HUES6 (cell line): ENCODE results near the gene SLC46A1.
A peak's percentile ranks its signal among the peaks of the same experiment; 100 is the strongest.

Experiments used
- H3K27ac ChIP-seq: 2 replicates; pipeline ENCODE4 v1.7.0; 2013; ENCODE audit warnings: low read depth, mild to moderate bottlenecking, low read length, inconsistent platforms
- H3K27me3 ChIP-seq: 2 replicates; pipeline ENCODE4 v1.6.1; 2013; ENCODE audit warnings: low read length; ENCODE audit not compliant: control insufficient read depth, insufficient read depth
- H3K36me3 ChIP-seq: 2 replicates; pipeline ENCODE4 v1.6.1; 2013; ENCODE audit warnings: low read length; ENCODE audit not compliant: control insufficient read depth, insufficient read depth
- H3K4me1 ChIP-seq: 2 replicates; pipeline ENCODE4 v1.6.1; 2013; ENCODE audit warnings: low read length; ENCODE audit not compliant: control insufficient read depth, insufficient read depth
- H3K4me3 ChIP-seq: 2 replicates; pipeline ENCODE4 v1.5.1; 2013; ENCODE audit warnings: low read depth, low read length
- H3K9ac ChIP-seq: one replicate; pipeline ENCODE4 v1.6.1; 2013; ENCODE audit warnings: mild to moderate bottlenecking, low read length
- H3K9me3 ChIP-seq: 2 replicates; pipeline ENCODE4 v1.6.1; 2013; ENCODE audit warnings: low read depth, low read length; ENCODE audit not compliant: control insufficient read depth, insufficient read depth

SLC46A1 gene

GRCh38 chr17:28348979-28349378 lies 57.0 kb downstream of the SLC46A1 start:
- no peaks in the 10 kb centered on the region for H3K27me3 ChIP-seq
- H3K9me3 ChIP-seq: no peaks in the 10 kb centered on the region
- peaks cover 97% of the 10 kb centered on the region for H3K36me3 ChIP-seq
- no peak overlapping the region for H3K4me3 ChIP-seq
- no peak overlapping the region for H3K9ac ChIP-seq
- peaks cover 13% of the 10 kb centered on the region; the same call in 1 of the 2 replicates for H3K4me1 ChIP-seq
- no peak overlapping the region for H3K27ac ChIP-seq

- Histone ChIP-seq H3K9ac (peak overlapping the region; percentile 30), H3K36me3 (peaks cover 97% of the 10 kb centered on the region)
These were observed 58.6 kb downstream of the SLC46A1 start for GRCh38 chr17:28347261-28347891.

GRCh38 chr17:28346746-28347246 lies 59.2 kb downstream of the SLC46A1 start:
- H3K9ac ChIP-seq: no peak overlapping the region
- peaks cover 13% of the 10 kb centered on the region; the same call in 1 of the 2 replicates for H3K4me1 ChIP-seq
- no peak overlapping the region for H3K4me3 ChIP-seq
- H3K36me3 ChIP-seq: peaks cover 98% of the 10 kb centered on the region
- peak overlapping the region; percentile 34; the same call in 1 of the 2 replicates for H3K27ac ChIP-seq
- no peaks in the 10 kb centered on the region for H3K9me3 ChIP-seq
- no peaks in the 10 kb centered on the region for H3K27me3 ChIP-seq

More at GRCh38 chr17:28347261-28347891, 58.6 kb downstream of the SLC46A1 start:
- H3K4me3 ChIP-seq: no peak overlapping the region
- no peaks in the 10 kb centered on the region for H3K27me3 ChIP-seq
- peaks cover 13% of the 10 kb centered on the region; the same call in 1 of the 2 replicates for H3K4me1 ChIP-seq
- no peaks in the 10 kb centered on the region for H3K9me3 ChIP-seq
- H3K27ac ChIP-seq: 0 out of 2 replicates have a peak overlapping the region, but pooled peaks have one; percentile 34

- Histone ChIP-seq H3K9me3 (no peaks in the 10 kb centered on the region), H3K9ac (no peak overlapping the region), H3K4me3 (no peak overlapping the region), H3K27me3 (no peaks in the 10 kb centered on the region), H3K27ac (no peak overlapping the region), H3K4me1 (peaks cover 13% of the 10 kb centered on the region; the same call in 1 of the 2 replicates), H3K36me3 (peaks cover 98% of the 10 kb centered on the region)
These were observed 59.8 kb downstream of the SLC46A1 start for GRCh38 chr17:28346199-28346580.

- H3K9ac ChIP-seq: no peak overlapping the region
- no peak overlapping the region for H3K27ac ChIP-seq
- peaks cover 13% of the 10 kb centered on the region; the same call in 1 of the 2 replicates for H3K4me1 ChIP-seq
- peaks cover 98% of the 10 kb centered on the region for H3K36me3 ChIP-seq
- no peak overlapping the region for H3K4me3 ChIP-seq
- H3K27me3 ChIP-seq: no peaks in the 10 kb centered on the region
- no peaks in the 10 kb centered on the region for H3K9me3 ChIP-seq
These were observed 60.4 kb downstream of the SLC46A1 start for GRCh38 chr17:28345419-28346198.
